Limb (tissue), 2 donors: ENCODE data around the gene PIK3R2.

Source experiments
- DNase-seq, 2 donors: peaks; one replicate each; pipeline ENCODE4 v3.0.0-alpha.2; 2016; ENCODE audit errors: extremely low spot score in 2 of 2

Gene PIK3R2

GRCh38 chr19:18122860-18123795 lies 29.8 kb upstream of the PIK3R2 start:
- DNase-seq: no peak

- no peak for DNase-seq
These were observed 29.1 kb upstream of the PIK3R2 start for GRCh38 chr19:18123819-18124218.

- no peak for DNase-seq
These were observed 26.9 kb upstream of the PIK3R2 start for GRCh38 chr19:18126097-18126496.

- DNase-seq: no peak
These were observed 24.9 kb upstream of the PIK3R2 start for GRCh38 chr19:18128044-18128443.

GRCh38 chr19:18128805-18129204 lies 24.2 kb upstream of the PIK3R2 start:
- DNase-seq: no peak

- no peak for DNase-seq
These were observed 22.3 kb upstream of the PIK3R2 start for GRCh38 chr19:18130523-18131242.

- DNase-seq: no peak
These were observed 20.9 kb upstream of the PIK3R2 start for GRCh38 chr19:18131841-18132596.

GRCh38 chr19:18135712-18136584 lies 17.0 kb upstream of the PIK3R2 start:
- no peak for DNase-seq

- no peak for DNase-seq
These were observed 15.7 kb upstream of the PIK3R2 start for GRCh38 chr19:18137242-18137641.

GRCh38 chr19:18137657-18138339 lies 15.2 kb upstream of the PIK3R2 start:
- no peak for DNase-seq

GRCh38 chr19:18140473-18140872 lies 12.5 kb upstream of the PIK3R2 start:
- no peak for DNase-seq

GRCh38 chr19:18141031-18141430 lies 11.9 kb upstream of the PIK3R2 start:
- DNase-seq: no peak

- DNase-seq: no peak
These were observed 9.1 kb upstream of the PIK3R2 start for GRCh38 chr19:18143902-18144301.

- DNase-seq: no peak
These were observed 8.6 kb upstream of the PIK3R2 start for GRCh38 chr19:18144361-18144760.

GRCh38 chr19:18144906-18145305 lies 8.1 kb upstream of the PIK3R2 start:
- DNase-seq: no peak

- DNase-seq: no peak
These were observed 7.5 kb upstream of the PIK3R2 start for GRCh38 chr19:18145391-18145999.

GRCh38 chr19:18147396-18147795 lies 5.6 kb upstream of the PIK3R2 start:
- no peak for DNase-seq

GRCh38 chr19:18149596-18149975 lies 3.4 kb upstream of the PIK3R2 start:
- no peak for DNase-seq

- no peak for DNase-seq
These were observed 2.0 kb upstream of the PIK3R2 start for GRCh38 chr19:18150776-18151624.
